Activated CD8-positive, alpha-beta memory T cell treated with anti-CD3 and anti-CD28 coated beads, Interleukin-2, amount 50 U/mL, for 1 hour (primary cell): ENCODE measurements around the gene THAP3.

ENCODE experiments used
- DNase-seq: peaks from one replicate; pipeline ENCODE4 v3.0.0-alpha.2; 2020; ENCODE audit errors: extremely low read depth

THAP3 gene, protein sequence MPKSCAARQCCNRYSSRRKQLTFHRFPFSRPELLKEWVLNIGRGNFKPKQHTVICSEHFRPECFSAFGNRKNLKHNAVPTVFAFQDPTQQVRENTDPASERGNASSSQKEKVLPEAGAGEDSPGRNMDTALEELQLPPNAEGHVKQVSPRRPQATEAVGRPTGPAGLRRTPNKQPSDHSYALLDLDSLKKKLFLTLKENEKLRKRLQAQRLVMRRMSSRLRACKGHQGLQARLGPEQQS

DNA sequence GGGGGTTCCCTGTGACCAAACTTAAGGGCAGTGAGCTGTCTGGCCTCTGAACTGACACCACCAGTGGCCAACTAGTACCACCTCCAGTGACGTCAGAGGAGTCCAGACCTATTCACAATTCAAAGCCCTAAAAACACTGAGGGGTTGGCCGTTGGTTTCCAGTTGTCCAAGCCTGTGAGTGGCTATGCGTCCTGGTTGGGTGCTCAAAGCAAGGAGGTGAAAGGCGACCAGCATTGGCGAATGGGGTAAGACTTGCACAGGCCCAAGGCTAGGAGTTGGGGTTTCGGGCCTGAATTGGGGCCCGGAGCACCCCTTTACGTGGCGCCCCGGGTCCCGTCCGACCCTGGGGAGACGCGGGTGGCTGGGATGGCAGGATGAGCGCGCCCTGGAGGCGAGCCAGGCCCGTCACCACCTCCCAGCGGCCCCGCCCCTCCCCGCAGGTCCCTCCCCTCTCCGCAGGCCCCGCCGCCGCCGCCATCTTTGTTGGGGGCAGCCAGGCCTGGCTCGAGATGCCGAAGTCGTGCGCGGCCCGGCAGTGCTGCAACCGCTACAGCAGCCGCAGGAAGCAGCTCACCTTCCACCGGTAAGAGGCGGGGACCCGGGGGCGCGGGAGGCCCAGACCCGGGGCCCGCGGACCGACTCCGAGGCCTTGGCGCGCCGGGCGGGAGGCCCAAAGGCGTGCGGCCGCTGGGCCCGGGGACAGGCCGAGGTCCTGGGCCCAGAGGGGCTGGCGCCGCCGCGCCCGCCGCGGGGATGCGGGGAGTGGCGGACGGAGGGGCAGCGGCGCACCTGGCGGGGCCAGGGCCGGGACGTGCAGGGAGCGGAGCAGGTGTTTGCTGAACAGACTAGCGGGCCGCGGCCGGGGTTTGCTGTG is at the start of gene THAP3:
TSS of gene THAP3 (plus strand) at position 159 of the 874 bp plus-strand sequence. CDS start at position 510, 351 bp downstream.
- DNase-seq: peak; percentile 78

DNA sequence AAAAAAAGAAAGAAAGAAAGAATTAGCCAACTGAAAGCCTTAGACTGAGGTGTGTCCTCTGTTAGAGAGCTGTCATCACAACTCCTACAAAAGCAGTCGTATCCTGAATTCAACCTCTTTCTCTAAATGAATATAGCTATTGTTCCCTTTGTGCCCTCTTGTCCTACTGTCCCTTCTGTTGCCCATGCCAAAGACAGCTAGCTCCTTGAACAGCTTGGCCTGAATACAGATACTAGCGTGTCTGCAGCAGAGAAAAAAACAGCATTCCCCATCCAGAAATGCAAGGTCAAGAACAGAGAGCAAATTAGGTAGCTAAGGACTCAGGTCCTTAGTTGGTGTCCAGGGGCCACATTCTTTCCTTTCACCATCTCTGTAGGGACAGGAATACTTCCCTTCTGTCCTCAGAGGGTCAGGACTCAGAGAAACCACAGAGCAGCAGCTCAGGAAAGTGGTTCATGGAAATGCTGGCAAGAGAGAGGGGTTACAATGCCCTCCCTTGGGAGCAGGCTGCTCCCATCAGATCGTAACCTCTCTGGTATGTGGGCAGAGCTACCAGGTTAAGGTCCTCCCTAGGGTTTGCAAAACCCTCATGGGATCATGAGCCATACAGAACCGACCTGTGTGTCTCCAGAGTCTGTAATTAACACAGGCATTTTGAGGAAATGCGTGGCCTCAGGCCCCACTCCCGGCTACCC is 46.7 kb upstream of the THAP3 start:
- DNase-seq: no peak

DNA sequence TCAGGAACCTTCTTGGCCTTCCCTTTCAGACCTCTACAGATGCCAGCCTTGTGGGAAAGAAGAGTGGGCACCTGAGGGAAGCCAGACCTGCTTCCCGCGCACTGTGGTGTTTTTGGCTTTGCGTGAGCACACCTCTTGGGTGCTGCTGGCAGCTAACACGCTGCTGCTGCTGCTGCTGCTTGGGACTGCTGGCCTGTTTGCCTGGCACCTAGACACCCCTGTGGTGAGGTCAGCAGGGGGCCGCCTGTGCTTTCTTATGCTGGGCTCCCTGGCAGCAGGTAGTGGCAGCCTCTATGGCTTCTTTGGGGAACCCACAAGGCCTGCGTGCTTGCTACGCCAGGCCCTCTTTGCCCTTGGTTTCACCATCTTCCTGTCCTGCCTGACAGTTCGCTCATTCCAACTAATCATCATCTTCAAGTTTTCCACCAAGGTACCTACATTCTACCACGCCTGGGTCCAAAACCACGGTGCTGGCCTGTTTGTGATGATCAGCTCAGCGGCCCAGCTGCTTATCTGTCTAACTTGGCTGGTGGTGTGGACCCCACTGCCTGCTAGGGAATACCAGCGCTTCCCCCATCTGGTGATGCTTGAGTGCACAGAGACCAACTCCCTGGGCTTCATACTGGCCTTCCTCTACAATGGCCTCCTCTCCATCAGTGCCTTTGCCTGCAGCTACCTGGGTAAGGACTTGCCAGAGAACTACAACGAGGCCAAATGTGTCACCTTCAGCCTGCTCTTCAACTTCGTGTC is 45.9 kb upstream of the THAP3 start:
- no peak for DNase-seq

DNA sequence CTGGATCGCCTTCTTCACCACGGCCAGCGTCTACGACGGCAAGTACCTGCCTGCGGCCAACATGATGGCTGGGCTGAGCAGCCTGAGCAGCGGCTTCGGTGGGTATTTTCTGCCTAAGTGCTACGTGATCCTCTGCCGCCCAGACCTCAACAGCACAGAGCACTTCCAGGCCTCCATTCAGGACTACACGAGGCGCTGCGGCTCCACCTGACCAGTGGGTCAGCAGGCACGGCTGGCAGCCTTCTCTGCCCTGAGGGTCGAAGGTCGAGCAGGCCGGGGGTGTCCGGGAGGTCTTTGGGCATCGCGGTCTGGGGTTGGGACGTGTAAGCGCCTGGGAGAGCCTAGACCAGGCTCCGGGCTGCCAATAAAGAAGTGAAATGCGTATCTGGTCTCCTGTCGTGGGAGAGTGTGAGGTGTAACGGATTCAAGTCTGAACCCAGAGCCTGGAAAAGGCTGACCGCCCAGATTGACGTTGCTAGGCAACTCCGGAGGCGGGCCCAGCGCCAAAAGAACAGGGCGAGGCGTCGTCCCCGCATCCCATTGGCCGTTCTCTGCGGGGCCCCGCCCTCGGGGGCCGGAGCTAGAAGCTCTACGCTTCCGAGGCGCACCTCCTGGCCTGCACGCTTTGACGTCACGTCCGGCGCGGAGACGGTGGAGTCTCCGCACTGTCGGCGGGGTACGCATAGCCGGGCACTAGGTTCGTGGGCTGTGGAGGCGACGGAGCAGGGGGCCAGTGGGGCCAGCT is 45.1 kb upstream of the THAP3 start, which contains the start of gene ZBTB48:
TSS of gene ZBTB48 (plus strand) at position 621 of the 745 bp plus-strand sequence. CDS start 616 bp downstream, outside the sequence.
- DNase-seq: peak; percentile 89

DNA sequence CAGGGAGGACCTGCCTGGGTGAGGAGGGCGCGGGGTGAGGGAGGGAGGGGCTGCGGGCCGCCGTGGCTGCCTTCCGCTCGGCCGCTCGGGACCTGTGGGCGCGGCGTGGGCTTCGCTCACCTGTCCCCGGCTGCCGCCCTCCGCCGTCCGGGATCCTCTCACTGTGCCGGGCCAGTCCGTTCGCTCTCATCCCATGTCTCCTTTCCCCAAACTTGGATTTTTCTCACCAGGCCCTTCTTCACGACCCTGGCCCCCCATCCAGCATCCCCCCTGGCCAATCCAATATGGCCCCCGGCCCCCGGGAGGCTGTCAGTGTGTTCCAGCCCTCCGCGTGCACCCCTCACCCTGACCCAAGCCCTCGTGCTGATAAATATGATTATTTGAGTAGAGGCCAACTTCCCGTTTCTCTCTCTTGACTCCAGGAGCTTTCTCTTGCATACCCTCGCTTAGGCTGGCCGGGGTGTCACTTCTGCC is 44.5 kb upstream of the THAP3 start:
- DNase-seq: no peak

DNA sequence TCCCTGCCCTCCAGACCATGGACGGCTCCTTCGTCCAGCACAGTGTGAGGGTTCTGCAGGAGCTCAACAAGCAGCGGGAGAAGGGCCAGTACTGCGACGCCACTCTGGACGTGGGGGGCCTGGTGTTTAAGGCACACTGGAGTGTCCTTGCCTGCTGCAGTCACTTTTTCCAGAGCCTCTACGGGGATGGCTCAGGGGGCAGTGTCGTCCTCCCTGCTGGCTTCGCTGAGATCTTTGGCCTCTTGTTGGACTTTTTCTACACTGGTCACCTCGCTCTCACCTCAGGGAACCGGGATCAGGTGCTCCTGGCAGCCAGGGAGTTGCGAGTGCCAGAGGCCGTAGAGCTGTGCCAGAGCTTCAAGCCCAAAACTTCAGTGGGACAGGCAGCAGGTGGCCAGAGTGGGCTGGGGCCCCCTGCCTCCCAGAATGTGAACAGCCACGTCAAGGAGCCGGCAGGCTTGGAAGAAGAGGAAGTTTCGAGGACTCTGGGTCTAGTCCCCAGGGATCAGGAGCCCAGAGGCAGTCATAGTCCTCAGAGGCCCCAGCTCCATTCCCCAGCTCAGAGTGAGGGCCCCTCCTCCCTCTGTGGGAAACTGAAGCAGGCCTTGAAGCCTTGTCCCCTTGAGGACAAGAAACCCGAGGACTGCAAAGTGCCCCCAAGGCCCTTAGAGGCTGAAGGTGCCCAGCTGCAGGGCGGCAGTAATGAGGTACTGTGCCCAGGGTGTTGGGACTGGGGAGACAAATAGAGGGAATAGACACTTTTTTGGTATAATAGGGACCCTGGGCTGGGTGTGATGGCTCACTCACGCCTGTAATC is 43.9 kb upstream of the THAP3 start:
- no peak for DNase-seq

DNA sequence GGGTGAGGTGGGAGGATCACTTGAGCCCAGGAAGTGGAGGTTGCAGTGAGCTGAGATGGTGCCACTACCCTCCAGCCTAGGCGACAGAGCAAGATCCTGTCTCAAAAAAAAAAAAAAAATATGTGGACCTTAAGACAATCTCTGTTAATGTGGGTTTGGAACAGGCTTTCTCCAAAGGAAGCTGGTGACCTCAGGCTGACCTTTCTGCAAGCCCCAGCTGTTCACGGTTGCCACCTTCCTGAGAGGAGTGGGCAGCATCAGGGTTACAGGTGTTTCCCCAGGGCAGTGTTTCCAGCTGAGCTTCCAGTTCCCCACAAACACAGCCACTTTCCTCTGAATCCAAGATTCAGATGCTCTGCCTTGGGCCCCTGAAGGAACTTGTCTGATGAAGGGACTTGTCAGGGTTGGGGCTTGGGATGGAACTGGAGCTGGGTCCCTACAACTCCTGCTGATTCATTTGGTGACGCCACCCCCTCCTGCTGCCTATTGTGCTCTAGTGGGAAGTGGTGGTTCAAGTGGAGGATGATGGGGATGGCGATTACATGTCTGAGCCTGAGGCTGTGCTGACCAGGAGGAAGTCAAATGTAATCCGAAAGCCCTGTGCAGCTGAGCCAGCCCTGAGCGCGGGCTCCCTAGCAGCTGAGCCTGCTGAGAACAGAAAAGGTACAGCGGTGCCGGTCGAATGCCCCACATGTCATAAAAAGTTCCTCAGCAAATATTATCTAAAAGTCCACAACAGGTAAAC is 42.9 kb upstream of the THAP3 start:
- DNase-seq: no peak

DNA sequence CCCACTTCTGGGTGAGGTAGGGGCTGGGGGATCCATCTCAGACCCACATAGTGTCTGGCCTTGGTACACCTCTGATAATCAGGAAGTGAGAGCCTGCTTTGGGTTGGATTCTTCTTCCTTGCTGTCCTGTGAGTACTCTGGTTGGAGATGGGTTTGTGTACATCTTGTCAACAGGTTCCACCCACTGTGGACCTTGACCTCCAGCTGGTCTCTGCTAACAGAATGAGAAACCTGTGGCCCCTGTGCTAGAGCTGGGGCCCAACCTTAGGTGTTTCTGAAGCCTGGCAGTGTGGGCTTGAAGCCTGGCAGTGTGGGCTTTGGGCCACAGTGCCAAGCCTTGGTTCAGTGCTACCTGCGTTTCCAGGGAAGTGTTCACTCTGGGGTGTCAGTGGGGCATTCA is 42.3 kb upstream of the THAP3 start:
- DNase-seq: no peak

DNA sequence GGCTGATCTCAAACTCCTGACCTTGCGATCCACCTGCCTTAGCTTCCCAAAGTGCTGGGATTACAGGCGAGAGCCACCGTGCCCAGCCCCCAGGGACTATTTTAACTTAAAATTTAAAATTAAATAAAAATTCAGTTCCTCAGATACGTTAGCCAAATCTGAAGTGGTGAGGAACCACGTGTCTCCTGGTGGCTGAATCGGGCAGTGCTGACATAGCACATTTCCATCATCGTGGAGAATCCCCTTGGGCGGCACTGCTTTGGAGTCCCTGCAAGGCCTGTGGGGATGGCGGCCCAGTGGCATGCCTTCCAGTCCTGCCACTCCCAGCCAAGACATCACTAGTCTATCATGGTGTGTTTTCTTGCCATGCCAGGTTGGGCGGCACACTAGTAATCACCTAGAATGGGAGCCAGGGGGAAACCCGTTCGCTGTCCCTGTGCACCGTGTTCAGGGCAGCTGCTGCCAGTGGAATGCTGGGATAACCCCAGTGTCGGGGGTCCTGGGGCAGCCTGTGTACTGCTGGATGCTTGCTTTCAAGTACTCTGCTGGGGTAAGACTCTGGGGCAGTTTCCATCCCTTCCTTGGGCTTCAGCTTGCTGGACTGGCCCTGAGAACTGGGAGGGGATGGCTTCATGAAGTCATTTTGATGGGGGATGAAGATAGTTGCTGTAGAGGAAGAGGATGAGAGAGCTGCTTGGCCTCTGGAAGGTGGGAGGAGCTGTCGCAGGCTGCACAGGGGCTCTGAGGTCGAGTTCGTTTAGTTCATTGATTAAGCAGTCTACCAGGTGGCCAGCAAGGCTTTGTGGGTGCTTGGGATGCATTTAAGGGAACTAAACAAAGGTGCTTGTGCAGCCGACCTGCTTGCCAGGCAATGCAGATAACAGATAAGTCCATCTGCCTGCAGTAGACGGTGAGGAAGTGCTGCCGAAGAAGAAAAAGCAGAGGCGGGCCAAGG is 40.3 kb upstream of the THAP3 start:
- DNase-seq: no peak

DNA sequence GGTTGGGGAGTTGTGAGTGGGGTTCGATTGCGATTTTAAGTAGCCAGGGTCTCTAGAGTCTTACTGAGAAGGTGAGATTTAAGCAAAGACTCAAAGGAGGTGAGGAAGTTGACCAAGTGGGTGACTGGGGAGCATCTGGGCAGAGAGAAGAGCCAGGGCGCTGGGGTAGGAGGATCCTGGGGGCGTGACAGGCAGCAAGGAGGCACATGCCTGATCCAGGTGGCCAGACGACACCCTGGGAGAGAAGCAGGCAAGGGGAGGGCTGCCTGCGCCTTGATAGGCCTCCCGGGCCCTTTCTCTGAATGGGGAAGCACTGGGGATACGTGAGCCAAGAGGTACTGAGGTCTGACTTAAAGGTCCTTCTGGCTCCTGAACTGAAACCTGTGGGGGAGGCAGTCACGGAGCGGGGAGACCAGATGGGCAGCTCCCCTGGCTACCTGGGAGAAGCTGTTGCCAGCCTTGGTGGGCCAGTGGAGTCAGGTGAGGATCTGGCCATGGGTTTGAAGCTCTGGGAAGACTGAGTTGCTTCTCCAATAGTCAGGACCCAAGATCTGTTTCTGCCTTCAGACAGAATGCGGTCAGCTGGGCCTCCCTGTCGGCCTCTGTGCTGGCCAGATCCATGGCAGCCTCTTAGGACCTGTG is 39.5 kb upstream of the THAP3 start:
- no peak for DNase-seq

DNA sequence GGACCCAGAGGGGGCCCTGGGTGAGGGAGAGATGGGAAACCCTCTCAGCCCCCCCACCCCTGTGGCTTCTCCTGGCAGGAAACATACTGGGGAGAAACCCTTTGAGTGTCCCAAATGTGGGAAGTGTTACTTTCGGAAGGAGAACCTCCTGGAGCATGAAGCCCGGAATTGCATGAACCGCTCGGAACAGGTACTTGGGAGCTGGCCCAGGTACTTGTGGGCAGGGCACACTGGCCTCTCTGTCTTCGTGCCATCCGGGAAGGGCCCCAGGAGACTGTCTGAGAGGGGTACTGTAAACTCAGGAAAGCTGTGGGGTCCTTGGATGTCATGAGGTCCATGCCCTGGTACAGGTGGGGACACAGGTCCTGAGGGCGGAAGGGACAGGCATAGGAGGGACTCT is 38.8 kb upstream of the THAP3 start:
- no peak for DNase-seq

DNA sequence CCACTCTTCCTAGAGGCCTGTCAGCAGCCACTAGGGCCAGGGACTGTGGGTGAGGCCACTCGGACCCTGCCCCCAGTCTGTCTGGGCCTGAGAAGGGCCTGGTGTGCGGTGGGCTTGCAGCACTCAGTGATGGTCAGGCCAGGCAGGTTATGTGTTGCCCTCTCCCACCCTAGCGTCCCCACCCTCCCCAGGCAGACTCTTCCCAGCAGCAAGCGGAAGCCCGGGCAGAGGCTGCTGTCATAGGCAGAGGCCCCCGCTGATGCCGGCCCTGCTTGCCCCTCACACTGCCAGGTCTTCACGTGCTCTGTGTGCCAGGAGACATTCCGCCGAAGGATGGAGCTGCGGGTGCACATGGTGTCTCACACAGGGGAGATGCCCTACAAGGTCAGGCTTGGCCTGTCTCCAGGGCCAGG is 38.3 kb upstream of the THAP3 start:
- no peak for DNase-seq

DNA sequence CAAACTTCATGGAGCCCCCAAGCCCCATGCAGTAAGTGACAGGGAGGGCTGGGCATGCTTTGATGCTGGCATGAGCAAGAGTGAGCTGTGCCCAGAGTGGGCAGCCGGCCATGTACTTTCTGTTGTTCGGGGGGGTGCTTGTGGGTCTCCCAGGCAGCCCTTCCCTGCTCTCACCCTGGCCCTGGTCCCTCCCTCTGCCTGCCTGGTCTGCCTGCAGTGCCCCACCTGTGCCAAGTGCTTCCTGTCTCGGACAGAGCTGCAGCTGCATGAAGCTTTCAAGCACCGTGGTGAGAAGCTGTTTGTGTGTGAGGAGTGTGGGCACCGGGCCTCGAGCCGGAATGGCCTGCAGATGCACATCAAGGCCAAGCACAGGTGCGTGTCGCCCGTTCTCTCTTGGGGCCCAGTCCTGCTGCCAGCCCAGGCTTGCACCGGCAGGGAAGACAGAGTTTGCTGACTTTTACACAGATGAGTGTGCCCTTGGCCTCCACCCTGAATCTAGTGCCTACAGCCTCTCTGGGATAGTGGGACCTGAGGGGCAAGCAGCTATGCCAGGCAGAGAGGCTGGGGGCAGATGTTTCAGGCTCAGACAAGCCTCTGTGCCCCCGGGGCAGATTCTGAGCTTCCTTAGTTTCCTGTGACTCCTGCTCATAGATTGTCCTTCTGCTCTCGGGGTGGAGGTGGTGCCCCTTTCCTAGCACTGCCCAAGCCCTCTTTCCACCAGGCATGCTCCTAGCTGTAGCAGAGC is 37.2 kb upstream of the THAP3 start:
- no peak for DNase-seq

DNA sequence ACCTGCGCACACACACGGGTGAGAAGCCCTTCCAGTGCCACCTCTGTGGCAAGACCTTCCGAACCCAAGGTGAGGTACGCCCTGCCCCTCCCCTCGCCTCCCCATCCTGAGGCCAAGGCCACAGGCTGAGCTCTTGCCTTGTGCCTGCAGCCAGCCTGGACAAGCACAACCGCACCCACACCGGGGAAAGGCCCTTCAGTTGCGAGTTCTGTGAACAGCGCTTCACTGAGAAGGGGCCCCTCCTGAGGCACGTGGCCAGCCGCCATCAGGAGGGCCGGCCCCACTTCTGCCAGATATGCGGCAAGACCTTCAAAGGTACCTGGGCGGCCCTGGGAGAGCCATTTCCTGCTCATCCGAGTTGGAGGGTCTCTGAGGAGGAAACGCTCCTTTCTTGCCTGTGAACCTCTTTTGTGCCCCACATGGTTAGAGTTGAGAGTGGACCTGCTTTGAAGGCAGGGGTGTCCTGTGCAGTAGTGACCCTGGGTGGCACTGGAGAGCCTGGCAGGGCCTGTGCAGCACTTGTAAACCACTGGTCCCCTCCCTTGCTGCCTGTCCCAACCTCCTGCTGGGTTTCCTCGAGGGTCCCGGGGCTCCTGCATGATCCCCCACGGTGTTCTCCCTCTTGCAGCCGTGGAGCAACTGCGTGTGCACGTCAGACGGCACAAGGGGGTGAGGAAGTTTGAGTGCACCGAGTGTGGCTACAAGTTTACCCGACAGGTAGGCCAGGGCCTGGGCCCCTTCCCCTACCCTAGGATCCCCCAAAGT is 36.4 kb upstream of the THAP3 start:
- DNase-seq: no peak

DNA sequence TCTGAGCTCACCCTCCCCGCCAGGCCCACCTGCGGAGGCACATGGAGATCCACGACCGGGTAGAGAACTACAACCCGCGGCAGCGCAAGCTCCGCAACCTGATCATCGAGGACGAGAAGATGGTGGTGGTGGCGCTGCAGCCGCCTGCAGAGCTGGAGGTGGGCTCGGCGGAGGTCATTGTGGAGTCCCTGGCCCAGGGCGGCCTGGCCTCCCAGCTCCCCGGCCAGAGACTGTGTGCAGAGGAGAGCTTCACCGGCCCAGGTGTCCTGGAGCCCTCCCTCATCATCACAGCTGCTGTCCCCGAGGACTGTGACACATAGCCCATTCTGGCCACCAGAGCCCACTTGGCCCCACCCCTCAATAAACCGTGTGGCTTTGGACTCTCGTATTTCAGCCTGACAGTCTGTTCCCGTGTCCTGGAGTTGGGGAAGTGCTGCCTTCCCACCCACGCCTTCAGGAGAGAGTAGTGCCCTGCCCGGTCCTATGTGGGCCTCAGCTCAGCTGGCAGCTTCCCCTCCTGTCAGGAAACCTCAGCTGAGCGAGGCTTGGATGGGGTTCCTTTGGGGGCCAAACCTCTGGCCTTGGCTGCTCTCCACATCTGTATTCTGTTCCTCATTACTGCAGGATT is 35.7 kb upstream of the THAP3 start:
- no peak for DNase-seq

DNA sequence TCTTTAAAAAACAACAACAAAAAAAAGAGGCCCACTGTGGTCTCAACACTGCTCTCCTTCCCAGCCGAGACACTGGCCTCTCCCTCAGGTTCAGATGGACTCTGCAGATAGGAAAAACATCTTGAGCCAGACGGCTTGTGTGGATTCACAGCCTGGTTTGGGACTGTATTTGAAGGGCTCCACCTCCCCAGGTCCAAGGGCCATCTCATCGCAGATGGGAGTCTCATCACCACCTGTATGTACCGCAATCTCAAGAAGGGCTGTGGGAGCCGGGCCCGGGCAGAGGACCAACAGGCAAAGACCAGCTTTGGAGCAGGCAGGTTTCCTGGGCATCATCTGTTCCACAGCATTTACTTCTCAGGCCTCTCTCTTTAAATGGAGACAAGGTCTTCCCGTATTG is 34.6 kb upstream of the THAP3 start:
- no peak for DNase-seq
